ENCODE measurements around the gene RWDD2A. TPM values are rescaled to one million over a fixed set of nuclear protein-coding genes. Genes with fewer than 3 reads are reported as not detected.
"Not testable (repeated sequence)": the region's sequence is repeated elsewhere in the genome, so short reads cannot be mapped to it uniquely, and the experiment has no call there.

RWDD2A gene
- total RNA-seq, 1 donor from 2014 or later: 6.4 TPM

GRCh38 chr6:83190626-83191025 lies 2.5 kb upstream of the RWDD2A start:
- H3K9me3 Mint-ChIP-seq: no peaks in the 10 kb centered on the region
- peaks cover 19% of the 10 kb centered on the region for H3K36me3 Mint-ChIP-seq
- no peaks in the 10 kb centered on the region for H3K27me3 Mint-ChIP-seq (ENCODE audit: low read depth)
- no peak overlapping the region for H3K27ac Mint-ChIP-seq
- H3K4me1 Mint-ChIP-seq: peaks cover 30% of the 10 kb centered on the region
- TF ChIP-seq CTCF (IDR thresholded peaks at IDR 0.05; ENCODE audit: unreplicated experiment): no peak
- no peak for DNase-seq (ENCODE audit: low spot score in 2 of 2, unreplicated experiment in 2 of 2)
- peak overlapping the region; percentile 99 for H3K4me3 Mint-ChIP-seq

- H3K27me3 Mint-ChIP-seq (ENCODE audit: low read depth); H3K9me3 Mint-ChIP-seq; H3K27ac Mint-ChIP-seq; DNase-seq (ENCODE audit: low spot score in 2 of 2, unreplicated experiment in 2 of 2): not testable (repeated sequence)
- Mint-ChIP-seq H3K4me1 (peaks cover 30% of the 10 kb centered on the region), H3K36me3 (peaks cover 15% of the 10 kb centered on the region), H3K4me3 (peak overlapping the region; percentile 99)
Measured at GRCh38 chr6:83191974-83192373, 1.2 kb upstream of the RWDD2A start.

GRCh38 chr6:83192456-83192855 lies 701 bp upstream of the RWDD2A start:
- DNase-seq (ENCODE audit: low spot score in 2 of 2, unreplicated experiment in 2 of 2): no peak
- Mint-ChIP-seq H3K36me3 (peaks cover 19% of the 10 kb centered on the region), H3K4me3 (peak overlapping the region; percentile 99), H3K27me3 (ENCODE audit: low read depth) (no peaks in the 10 kb centered on the region), H3K9me3 (no peaks in the 10 kb centered on the region), H3K4me1 (peaks cover 30% of the 10 kb centered on the region), H3K27ac (peak overlapping the region; percentile 99)
- TF ChIP-seq CTCF (IDR thresholded peaks at IDR 0.05; ENCODE audit: unreplicated experiment): no peak

- peak; percentile 21 to 53 for DNase-seq (ENCODE audit: low spot score in 2 of 2, unreplicated experiment in 2 of 2)
- Mint-ChIP-seq H3K27ac (peak overlapping the region; percentile 22), H3K36me3 (peaks cover 20% of the 10 kb centered on the region), H3K4me1 (peaks cover 30% of the 10 kb centered on the region), H3K4me3 (peak overlapping the region; percentile 99), H3K27me3 (ENCODE audit: low read depth) (no peaks in the 10 kb centered on the region), H3K9me3 (no peaks in the 10 kb centered on the region)
- TF ChIP-seq CTCF (IDR thresholded peaks at IDR 0.05; ENCODE audit: unreplicated experiment): no peak
Measured at GRCh38 chr6:83193747-83194566, 800 bp downstream of the RWDD2A start.

GRCh38 chr6:83198486-83199172 lies 5.5 kb downstream of the RWDD2A start:
- Mint-ChIP-seq H3K27ac (no peak overlapping the region), H3K9me3 (no peaks in the 10 kb centered on the region), H3K4me1 (peaks cover 12% of the 10 kb centered on the region), H3K4me3 (no peak overlapping the region), H3K36me3 (peaks cover 10% of the 10 kb centered on the region), H3K27me3 (ENCODE audit: low read depth) (no peaks in the 10 kb centered on the region)
- TF ChIP-seq CTCF (IDR thresholded peaks at IDR 0.05; ENCODE audit: unreplicated experiment): no peak
- DNase-seq (ENCODE audit: low spot score in 2 of 2, unreplicated experiment in 2 of 2): no peak

All from mesothelial cell of epicardium (in vitro differentiated cells).